ENCODE data around the gene L3MBTL4. TPM values are rescaled to one million over a fixed set of nuclear protein-coding genes. Genes with fewer than 3 reads are reported as not detected.

Gene L3MBTL4
- total RNA-seq, 2 experiments from 2014 or later = not detected

GRCh38 chr18:6365385-6365784, 49.3 kb downstream of the L3MBTL4 start:
- ChIA-PET POLR2A (interaction anchor here (0.8 to 1.1 kb wide), 2 partner anchors 58 to 663 kb away, joined by 3 read pairs; no protein-coding TSS in a partner anchor), CTCF (ENCODE audit: unreplicated experiment) (no interaction called here)
- Histone ChIP-seq H3K4me2 (ENCODE audit: low read length) (no peak overlapping the region), H3K79me2 (ENCODE audit: insufficient read depth, low read depth, low read length) (no peaks in the 10 kb centered on the region), H3K36me3 (ENCODE audit: insufficient read depth, low read length) (no peaks in the 10 kb centered on the region), H3K4me1 (ENCODE audit: insufficient read depth, low read length, poor library complexity, severe bottlenecking) (no peaks in the 10 kb centered on the region), H3K27ac (ENCODE audit: low read depth, low read length, poor library complexity, severe bottlenecking) (no peak overlapping the region), H3K9me3 (ENCODE audit: low read length) (no peaks in the 10 kb centered on the region), H3K4me3 (ENCODE audit: low read depth, low read length, poor library complexity, severe bottlenecking) (no peak overlapping the region), H3K9me2 (ENCODE audit: insufficient read depth, low read length) (no peaks in the 10 kb centered on the region; the same call in 1 of the 2 replicates), H4K20me1 (ENCODE audit: insufficient read depth, low read length) (no peaks in the 10 kb centered on the region), H2AFZ (ENCODE audit: low read length) (no peak overlapping the region)
- TF ChIP-seq CTCF (conservative IDR thresholded peaks at IDR 0.05; ENCODE audit: low read length) = no peak
- no peak for TF ChIP-seq EZH2phosphoT487 (IDR thresholded peaks at IDR 0.05; ENCODE audit: borderline replicate concordance, low read depth, low read length)
- BruUV-seq (replicated peaks) = no TSS peak
- DNase-seq (ENCODE audit: low spot score) = no peak
- intact Hi-C loops (cut with micrococcal nuclease; ENCODE audit: unreplicated experiment) = no loop called here

GRCh38 chr18:6363216-6363615, 51.5 kb downstream of the L3MBTL4 start:
- BruUV-seq (replicated peaks) = no TSS peak
- DNase-seq (ENCODE audit: low spot score) = no peak
- CTCF ChIA-PET (ENCODE audit: unreplicated experiment) = no interaction called here

More at GRCh38 chr18:6363216-6363615, 51.5 kb downstream of the L3MBTL4 start:
- no peak overlapping the region for H3K4me2 ChIP-seq (ENCODE audit: low read length)
- H3K9me2 ChIP-seq (ENCODE audit: insufficient read depth, low read length) = no peaks in the 10 kb centered on the region; the same call in 1 of the 2 replicates
- H3K27ac ChIP-seq (ENCODE audit: low read depth, low read length, poor library complexity, severe bottlenecking) = no peak overlapping the region
- H3K4me3 ChIP-seq (ENCODE audit: low read depth, low read length, poor library complexity, severe bottlenecking) = no peak overlapping the region
- intact Hi-C loops (cut with micrococcal nuclease; ENCODE audit: unreplicated experiment) = no loop called here
- no peaks in the 10 kb centered on the region for H4K20me1 ChIP-seq (ENCODE audit: insufficient read depth, low read length)
- no peaks in the 10 kb centered on the region for H3K79me2 ChIP-seq (ENCODE audit: insufficient read depth, low read depth, low read length)
- H3K36me3 ChIP-seq (ENCODE audit: insufficient read depth, low read length) = no peaks in the 10 kb centered on the region
- POLR2A ChIA-PET = interaction anchor here (0.6 kb wide), 1 partner anchor 8 kb away, joined by 4 read pairs; no protein-coding TSS in a partner anchor
- no peaks in the 10 kb centered on the region for H3K4me1 ChIP-seq (ENCODE audit: insufficient read depth, low read length, poor library complexity, severe bottlenecking)
- H3K9me3 ChIP-seq (ENCODE audit: low read length) = no peaks in the 10 kb centered on the region
- no peak for TF ChIP-seq CTCF (conservative IDR thresholded peaks at IDR 0.05; ENCODE audit: low read length)
- TF ChIP-seq EZH2phosphoT487 (IDR thresholded peaks at IDR 0.05; ENCODE audit: borderline replicate concordance, low read depth, low read length) = no peak
- no peak overlapping the region for H2AFZ ChIP-seq (ENCODE audit: low read length)
